Forelimb muscle (tissue), 1 donor: ENCODE data around the gene HES6. TPM values are rescaled to one million over a fixed set of nuclear protein-coding genes. Genes with fewer than 3 reads are reported as not detected.

ENCODE experiments used
- DNase-seq: peaks from one replicate; pipeline ENCODE4 v3.0.0-alpha.2; 2013; ENCODE audit warnings: low read depth
- polyA plus RNA-seq: library from polyadenylated mRNA; unstranded; fragments of 120-200 nt; gene quantifications from one replicate; pipeline ENCODE4 v1.2.1, GENCODE V29; 2013; ENCODE audit not compliant: insufficient read length

Gene HES6
- polyA plus RNA-seq, 1 donor = 19.5 TPM

DNA sequence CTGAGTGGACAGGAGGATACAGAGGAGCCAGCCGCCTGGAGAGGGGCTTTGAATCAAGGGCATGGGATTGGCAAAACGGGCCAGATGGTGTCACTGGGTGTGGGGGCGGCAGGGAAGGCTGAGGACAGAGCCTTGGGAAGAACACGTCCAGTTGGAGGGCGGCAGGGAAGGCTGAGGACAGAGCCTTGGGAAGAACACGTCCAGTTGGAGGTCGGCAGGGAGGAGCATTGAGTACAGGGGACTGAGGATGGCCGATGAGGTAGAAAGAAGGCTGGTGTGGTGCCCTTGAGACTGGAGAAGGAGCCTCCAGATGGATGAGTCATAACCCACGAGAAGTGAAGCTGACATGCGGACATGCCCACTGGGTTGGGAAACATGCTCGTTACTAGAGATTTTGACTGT lies 4.5 kb downstream of the HES6 start:
- no peak for DNase-seq

DNA sequence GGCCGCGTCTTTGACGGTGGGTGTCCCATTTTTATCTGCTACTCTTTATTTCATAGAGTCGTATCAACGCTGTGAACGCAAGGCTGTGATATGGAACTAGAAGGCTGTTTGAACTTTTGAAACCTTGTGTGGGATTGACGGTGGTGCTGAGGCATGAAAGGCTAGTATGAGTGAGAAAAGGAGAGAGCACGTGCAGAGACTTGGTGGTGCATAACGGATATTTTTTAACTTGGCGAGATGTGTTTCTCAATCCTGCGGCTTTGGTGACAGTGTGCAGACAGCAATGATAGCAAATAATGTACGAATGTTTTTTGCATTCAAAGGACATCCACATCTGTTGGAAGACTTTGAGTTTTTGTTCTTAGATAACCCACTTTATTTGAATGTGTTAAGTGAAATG lies 6.2 kb downstream of the HES6 start:
- no peak for DNase-seq

- DNase-seq = no peak
Observed at GRCh38 chr2:238231809-238232208, 8.0 kb downstream of the HES6 start.

DNA sequence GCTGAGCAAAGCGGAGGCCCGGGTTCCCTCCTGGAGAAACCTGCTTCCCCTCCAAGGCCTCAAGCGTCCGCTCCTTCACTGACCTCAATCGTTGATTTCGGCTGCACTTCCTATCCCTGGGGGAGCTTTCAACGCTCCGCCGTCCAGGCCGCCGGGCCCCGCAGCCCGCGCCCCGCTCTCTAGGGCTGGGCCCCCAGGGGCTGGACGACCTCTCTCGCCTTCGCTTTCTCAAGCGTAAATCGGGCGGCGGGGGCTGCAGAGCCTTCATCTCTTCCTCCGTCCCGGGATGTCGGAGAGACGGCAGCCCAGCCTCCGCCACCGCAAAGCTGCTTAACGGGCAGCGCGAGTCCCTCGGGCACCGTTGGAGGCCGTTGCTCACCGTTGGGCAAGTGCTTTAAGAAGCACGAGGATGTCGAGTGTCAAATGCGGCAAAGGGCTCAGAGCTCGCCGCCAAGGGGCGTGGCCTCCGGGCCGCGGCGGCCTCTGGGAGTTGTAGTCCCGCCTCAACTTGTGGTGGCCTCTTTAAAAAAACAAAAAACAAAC lies 8.5 kb downstream of the HES6 start:
- DNase-seq = no peak

GRCh38 chr2:238230699-238231098 lies 9.1 kb downstream of the HES6 start:
- DNase-seq = no peak

DNA sequence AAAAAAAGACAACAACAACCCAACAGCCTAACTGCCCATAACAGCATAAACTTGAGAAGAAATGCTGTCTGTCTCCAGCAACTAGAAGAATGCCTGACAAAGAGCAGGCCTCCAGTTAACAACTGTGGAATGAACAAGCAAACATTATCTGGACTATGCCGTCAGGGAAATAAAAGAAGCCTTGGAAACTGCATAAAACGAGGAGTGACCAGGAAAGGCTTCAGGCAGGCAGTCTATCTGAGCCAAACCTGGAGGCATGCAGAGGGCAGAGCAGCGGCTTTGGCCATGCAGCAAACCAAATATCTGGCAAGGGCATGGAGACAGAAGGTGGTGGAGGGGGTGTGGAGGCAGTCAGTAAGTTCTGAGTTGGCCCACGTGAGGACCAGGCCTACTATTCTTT lies 11.1 kb downstream of the HES6 start:
- no peak for DNase-seq

DNA sequence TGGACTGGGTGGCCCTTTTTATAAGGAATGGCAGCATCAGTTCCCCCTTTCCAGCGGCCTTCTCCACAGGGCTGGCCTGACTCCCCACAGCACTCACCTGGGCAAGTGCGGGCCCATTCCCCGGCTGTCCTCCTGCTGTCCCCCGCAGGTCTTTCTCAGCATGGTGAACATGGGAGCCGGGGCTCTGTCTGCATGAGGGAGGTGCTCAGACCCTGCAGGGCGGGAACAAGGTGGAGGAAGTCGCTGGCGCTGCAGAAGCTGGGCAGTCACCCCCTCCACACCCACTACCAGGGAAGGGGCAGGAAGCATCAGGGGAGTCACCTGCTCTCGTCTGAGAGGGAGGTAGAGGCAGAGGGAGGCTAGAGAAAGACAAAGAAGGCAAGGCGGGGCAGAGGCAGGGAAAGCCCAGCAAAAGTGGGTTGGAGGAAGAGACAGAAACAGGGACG lies 12.2 kb downstream of the HES6 start:
- no peak for DNase-seq

DNA sequence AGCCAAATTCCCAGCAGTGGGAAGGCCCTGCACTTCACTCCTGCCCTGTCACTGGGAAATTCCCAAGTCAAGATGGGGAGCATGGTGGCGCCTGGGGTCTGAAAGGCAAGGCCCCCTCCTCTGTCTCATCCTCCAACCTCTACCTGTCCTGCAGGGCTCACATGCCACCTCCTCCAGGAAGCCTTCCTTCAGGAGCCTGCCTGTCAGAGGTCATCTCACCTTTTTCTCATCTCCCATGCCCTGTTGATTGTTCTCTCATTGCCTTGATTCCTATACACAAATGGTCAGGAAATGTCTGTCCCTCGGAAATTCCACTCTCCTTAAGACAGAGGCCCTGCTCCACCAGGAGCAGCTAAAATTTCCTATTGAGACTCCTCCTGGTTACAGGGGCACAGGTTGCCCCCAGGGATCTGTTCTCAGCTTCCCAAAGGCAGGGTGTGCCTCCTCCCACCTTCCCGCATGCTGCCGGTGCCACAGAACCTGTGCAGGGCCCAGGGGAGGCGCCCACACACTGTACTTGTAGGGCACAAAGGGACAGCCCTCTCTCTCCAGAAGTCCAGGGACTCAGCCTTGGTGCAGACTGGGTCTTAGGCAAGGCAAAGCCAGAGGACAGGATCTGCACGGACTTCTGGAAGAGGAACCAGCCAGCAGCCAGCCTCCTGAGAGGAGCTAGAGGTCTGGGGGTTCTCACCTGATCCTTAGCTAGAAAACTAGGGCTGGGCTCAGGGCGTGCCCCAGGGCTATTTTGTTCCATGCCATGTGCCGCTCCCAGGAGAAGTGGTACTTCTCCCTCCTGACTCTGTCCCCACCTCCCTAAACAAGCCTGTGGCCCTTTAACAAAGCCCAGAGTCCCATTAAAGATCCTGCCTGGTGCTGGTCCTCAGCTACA lies 12.9 kb downstream of the HES6 start:
- DNase-seq = no peak

DNA sequence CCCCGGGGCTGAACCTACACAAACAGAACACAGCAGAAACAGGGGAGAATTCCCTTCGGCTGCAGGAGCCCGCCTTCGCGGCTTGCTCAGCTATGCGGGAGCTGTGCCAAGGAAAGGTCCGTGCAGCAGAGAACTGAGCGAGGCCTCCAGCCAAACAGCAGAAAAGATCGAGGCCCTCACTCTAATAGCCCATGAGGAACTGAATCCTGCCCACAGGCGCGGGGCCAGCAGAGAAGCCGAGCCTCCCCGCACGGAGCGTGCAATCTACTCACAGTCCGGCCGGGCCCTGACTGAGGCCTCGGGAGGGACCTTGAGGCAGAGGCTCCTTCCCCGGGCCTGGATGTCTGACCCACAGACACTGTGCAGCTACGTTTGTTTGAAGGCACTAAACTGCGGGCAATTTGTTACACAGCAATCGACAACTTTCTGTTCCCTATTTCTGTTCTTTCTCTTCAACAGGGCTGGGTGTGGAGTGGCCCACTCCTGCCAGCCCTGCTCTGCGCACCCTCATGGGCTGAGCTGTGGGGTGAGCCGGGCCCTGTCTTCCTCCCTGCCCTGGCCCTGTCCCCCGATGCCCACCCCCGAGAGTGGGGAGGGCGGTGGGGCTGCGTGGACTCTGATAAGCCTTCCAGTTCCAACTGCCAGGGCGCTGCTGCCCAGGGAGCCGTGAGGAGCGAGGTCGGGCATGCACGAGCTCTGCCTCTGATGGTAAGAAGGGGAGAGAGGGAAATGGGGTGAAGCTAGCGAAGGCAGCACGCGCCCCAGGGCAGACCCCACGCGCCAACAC lies 13.7 kb downstream of the HES6 start:
- no peak for DNase-seq

DNA sequence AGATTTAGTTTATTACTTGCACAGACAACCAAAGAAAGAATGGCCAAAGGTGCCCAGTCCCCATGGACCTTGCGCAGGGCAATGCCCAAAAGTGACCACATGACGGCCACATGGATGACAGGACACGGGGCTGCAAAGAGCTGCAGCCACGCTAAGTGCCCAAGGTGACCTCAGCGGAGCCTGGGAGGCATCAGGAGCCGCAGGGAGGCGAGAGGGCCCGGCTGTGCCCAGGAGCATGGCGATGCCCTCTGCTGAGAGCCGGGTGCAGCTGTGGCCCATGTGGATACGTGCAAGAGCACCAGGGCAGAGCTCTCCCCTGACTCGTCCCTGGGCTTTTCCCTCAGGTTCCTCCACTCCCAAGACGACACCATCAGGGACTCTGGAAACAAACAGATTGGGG lies 14.7 kb downstream of the HES6 start:
- DNase-seq = no peak

GRCh38 chr2:238224356-238225035 lies 15.3 kb downstream of the HES6 start:
- no peak for DNase-seq

DNA sequence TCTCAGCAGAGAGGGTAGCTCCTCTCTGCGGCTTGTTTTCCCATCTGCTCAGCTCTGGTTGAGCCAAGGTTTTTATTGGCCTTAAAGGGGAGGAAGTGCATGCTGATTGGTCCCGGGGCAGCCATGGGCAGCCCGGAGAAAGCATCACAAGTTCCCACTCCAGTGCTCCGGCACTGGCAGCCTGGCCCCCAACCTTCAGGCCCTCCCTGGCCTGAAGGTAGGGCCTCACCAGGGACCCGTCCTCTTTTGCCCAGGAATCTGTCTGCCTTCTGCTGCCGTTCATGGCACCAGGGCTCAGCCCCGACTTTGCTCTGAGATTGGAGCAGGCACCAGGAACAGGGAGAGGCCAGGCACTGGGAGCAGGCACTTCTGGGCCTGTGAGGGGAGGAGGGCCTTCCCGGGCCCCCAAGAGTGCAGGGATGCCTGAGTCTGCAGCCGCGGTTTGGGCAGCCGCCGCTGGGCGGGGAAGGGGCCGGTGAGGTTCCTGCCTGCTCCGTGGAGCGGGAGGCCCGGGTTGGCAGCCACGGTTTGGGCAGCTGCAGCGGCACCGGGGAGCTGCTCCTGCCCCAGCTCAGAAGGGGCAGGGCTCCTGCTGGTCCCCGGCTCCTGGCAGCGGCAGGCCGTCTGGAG lies 18.8 kb downstream of the HES6 start:
- no peak for DNase-seq

GRCh38 chr2:238220274-238220891 lies 19.5 kb downstream of the HES6 start:
- DNase-seq = no peak

GRCh38 chr2:238216651-238217184 lies 23.1 kb downstream of the HES6 start:
- DNase-seq = no peak

GRCh38 chr2:238207006-238207405 lies 32.8 kb downstream of the HES6 start:
- no peak for DNase-seq

GRCh38 chr2:238203973-238204683 lies 35.7 kb downstream of the HES6 start:
- DNase-seq = no peak

DNA sequence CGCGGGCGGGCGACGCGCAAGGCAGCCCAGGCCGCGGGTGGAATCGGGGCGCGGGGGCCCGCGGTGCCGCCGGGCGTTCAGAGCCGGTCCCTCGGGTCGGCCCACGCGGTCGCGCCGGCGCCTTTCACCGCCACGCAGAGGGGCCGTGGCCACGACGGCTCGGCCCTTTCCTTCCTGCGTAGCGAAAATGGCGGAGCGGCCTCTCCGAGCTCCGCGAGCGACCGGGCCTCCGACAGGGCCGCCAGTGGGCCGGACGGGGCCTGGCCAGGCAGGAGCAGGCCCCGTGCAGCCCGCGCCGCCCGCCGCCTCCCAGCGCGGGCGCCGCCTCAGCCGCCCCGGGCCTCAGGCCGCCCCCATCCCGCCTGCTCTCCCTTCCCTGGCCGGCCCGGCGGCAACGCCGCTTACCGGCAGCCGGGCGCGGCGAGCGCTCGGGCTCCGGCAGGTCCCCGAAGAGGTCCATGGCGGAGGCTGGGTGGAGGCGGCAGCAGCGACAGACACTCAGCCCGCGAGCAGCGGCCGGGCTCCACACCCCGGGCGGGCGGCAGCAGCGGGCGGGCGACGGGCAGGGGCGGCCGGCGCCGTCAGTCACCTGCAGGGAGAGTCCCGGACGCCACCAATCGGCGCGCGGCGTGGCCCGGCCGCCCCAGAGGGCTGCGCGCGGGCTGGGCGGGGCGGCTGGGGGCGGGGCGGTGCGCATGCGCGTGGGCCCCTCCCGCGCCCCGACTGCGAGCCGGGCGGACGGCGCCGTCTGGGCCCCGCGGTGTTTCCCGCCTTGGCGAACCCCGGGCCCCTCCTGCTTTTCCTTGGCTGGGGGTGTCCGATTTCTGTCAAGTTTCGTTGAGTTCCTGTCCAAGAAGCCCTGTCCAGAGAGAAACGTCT lies 36.5 kb downstream of the HES6 start, which contains the start of gene ILKAP:
Gene ILKAP (minus strand): TSS at position 602 of the 879 bp plus-strand sequence. CDS start 142 bp downstream, at position 460.
- peak; percentile 39 for DNase-seq

DNA sequence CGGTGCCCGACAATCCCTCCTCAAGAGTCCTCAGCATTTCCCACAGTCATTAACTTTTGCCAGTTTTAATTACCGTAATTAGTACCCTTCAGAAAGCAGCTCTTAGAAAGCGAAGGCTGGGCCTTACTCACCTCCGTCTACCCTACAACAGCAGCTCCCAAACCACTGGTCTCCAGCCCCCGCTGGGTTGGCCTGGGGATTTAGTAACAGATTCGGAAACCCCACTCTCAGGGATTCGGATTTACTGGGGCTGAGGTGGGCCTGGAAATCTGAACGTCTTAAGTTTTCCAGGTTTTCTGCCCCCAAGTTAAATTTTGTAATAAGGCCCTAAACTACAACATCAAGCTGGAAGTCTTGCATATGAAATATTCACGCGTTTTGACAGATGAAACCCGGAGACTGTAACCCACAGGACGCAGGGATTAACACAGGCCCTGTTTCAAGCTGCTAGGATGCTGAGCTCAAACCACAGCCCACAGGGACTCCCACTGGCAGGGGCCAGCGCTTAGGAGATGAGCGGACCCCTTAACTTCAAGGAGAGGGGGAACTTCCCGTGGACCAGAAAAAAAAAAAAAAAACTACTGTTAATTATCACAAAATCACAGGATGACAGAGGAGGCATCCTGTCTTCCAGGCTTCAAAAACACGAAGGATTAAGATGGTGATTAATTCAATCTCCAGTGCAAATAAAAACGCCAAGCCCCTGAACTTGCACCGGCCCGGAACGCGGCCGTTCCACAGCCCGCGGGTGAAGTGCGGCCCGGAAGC lies 37.3 kb downstream of the HES6 start:
- DNase-seq = no peak
